HUES64 (cell line): Measurements from ENCODE around the gene CFTR.

Source experiments
- H3K27ac ChIP-seq: 2 replicates; pipeline ENCODE4 v1.7.0; 2013; ENCODE audit warnings: low read depth, low read length, inconsistent platforms
- H3K27me3 ChIP-seq: 2 replicates; pipeline ENCODE4 v1.6.1; 2013; ENCODE audit warnings: mild to moderate bottlenecking, low read length; ENCODE audit not compliant: insufficient read depth
- H3K36me3 ChIP-seq: 2 replicates; pipeline ENCODE4 v1.6.1; 2013; ENCODE audit warnings: mild to moderate bottlenecking, low read length; ENCODE audit not compliant: insufficient read depth
- H3K4me1 ChIP-seq: 2 replicates; pipeline ENCODE4 v1.6.1; 2013; ENCODE audit warnings: mild to moderate bottlenecking, low read length, moderate library complexity; ENCODE audit not compliant: insufficient read depth
- H3K4me3 ChIP-seq: 2 replicates; pipeline ENCODE4 v1.5.1; 2013; ENCODE audit warnings: mild to moderate bottlenecking, low read length, moderate library complexity
- H3K9ac ChIP-seq: 2 replicates; pipeline ENCODE4 v1.6.1; 2013; ENCODE audit warnings: mild to moderate bottlenecking, low read depth, low read length
- H3K9me3 ChIP-seq: 2 replicates; pipeline ENCODE4 v1.6.1; 2013; ENCODE audit warnings: low read depth, low read length; ENCODE audit not compliant: insufficient read depth
- WGBS: fragments of 150-250, 120-280 bp; methylation state at CpG from one replicate; pipeline ENCODE4 v1.1.7; 2013; ENCODE audit warnings: missing lambda C conversion rate; 5-methylcytosine and 5-hydroxymethylcytosine counted together

CFTR gene

DNA sequence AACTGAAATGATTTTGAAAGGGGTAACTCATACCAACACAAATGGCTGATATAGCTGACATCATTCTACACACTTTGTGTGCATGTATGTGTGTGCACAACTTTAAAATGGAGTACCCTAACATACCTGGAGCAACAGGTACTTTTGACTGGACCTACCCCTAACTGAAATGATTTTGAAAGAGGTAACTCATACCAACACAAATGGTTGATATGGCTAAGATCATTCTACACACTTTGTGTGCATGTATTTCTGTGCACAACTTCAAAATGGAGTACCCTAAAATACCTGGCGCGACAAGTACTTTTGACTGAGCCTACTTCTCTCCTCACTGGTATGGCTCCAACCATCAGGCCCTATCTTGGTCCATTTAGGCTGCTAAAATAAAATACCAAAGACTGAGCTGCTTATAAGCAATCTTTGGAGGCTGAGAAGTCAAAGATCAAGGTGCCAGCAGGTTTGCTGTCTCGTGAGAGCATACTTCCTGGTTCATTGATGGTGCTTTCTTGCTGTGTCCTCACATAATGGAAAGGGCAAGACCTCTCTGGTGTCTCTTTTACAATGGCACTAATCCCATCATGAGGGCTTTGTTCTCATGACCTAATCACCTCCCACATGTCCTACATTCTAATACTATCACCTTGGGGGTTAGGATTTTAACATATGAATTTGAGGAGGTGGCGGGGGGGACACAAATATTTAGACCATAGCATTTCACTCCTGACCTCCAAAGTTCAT is 173.3 kb downstream of the CFTR start:
- Histone ChIP-seq H3K4me1 (peaks cover 9% of the 10 kb centered on the region), H3K27ac (peak overlapping the region; percentile 91; the same call in 1 of the 2 replicates), H3K36me3 (no peaks in the 10 kb centered on the region), H3K4me3 (no peak overlapping the region), H3K27me3 (no peaks in the 10 kb centered on the region), H3K9ac (no peak overlapping the region), H3K9me3 (no peaks in the 10 kb centered on the region)
- 59% methylated on average over 4 of the region's 4 CpGs for WGBS

DNA sequence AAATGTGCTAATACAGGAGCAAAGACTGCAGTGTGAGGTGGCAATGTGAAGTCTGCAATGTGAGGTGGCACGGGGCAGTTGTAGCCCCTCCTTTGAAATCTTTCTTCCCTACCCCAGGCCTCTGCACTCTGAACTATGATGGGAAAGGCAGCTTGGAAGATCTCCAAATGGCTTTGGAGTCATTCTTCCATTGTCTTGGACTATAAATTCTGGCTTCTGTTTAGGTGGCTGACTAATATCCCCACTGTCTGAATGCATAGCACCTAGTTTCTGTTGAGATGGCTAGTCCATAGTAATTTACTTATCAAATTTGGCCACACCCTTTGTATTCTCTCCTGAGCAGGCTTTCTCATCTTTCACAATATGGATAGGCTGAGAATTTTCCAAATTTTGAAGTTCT is 175.0 kb downstream of the CFTR start:
- H3K9me3 ChIP-seq = no peaks in the 10 kb centered on the region
- H3K4me3 ChIP-seq = no peak overlapping the region
- WGBS = 100% methylated on average over 1 of the region's 1 CpG
- no peaks in the 10 kb centered on the region for H3K36me3 ChIP-seq
- H3K27ac ChIP-seq = no peak overlapping the region
- no peaks in the 10 kb centered on the region for H3K27me3 ChIP-seq
- H3K4me1 ChIP-seq = peaks cover 9% of the 10 kb centered on the region
- no peak overlapping the region for H3K9ac ChIP-seq

DNA sequence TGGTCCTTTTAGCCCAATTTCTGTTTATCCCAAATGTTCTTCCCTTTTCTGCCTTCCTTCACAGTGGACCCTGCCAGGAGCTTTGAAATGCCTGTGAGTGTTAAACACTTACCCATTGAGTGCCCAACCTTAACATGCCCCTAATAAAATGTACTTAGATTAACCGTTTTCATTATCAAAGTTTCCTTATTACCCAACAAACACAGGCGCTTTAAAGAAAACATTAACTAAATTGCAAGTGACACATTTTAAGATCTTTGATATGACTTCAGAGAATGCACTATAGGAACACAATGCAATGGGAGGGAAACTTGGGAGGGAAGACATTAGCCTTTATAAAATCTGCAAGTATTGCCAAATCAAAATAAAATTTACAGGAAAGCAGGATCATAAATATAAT is 177.0 kb downstream of the CFTR start:
- Histone ChIP-seq H3K4me3 (no peak overlapping the region), H3K36me3 (no peaks in the 10 kb centered on the region), H3K4me1 (peaks cover 9% of the 10 kb centered on the region), H3K9ac (no peak overlapping the region), H3K27ac (no peak overlapping the region), H3K27me3 (no peaks in the 10 kb centered on the region), H3K9me3 (no peaks in the 10 kb centered on the region)
- WGBS = 87% methylated on average over 2 of the region's 2 CpGs

DNA sequence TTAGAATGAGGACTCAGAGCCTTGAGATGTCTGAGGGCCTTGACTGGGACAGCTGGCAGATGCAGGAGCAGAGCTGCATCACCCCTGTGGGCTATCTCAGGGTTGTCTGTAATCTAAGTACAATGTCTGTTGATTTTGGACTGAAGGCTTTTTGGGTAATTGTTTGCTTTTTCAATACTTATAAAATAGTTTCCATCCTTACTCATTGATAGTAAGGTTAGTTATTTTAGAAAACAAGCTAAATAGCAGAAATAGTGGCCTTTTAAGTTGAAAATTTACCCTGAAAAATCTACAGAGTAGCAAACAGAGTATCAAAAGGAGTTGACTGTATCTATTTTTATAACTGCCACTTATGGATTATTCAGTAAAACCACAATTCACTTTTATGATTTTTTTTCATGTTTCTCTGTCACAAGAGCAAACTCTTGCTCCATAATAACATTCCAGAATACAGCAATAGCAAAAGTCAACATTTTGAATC is 179.7 kb downstream of the CFTR start:
- Histone ChIP-seq H3K9me3 (no peaks in the 10 kb centered on the region), H3K27ac (no peak overlapping the region), H3K9ac (no peak overlapping the region)

DNA sequence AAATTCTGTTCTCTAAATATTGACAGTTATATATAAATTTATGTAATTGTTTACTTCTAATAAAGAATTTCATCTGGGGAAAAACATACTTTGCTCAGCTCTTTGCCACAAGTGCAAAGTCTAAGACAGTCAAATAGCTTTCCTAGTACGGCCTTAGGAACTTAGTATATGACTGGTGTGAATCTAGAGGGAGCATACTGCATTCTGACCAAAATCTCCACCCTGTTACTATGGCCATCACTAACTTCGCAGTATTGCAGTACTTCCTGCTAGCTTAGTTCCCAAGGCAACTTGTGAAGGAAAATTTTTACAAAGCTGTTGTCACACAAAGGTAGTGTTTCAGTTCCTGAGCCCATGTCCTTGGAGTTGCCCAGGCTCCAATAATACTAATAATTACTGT is 181.5 kb downstream of the CFTR start:
- Histone ChIP-seq H3K36me3 (no peaks in the 10 kb centered on the region), H3K27ac (no peak overlapping the region), H3K9me3 (no peaks in the 10 kb centered on the region), H3K4me3 (no peak overlapping the region), H3K9ac (no peak overlapping the region), H3K4me1 (no peaks in the 10 kb centered on the region), H3K27me3 (no peaks in the 10 kb centered on the region)
- 95% methylated on average over 2 of the region's 2 CpGs for WGBS

More for the DNA sequence above, 179.7 kb downstream of the CFTR start:
- Histone ChIP-seq H3K36me3 (no peaks in the 10 kb centered on the region), H3K4me1 (no peaks in the 10 kb centered on the region), H3K27me3 (no peaks in the 10 kb centered on the region), H3K4me3 (no peak overlapping the region)

DNA sequence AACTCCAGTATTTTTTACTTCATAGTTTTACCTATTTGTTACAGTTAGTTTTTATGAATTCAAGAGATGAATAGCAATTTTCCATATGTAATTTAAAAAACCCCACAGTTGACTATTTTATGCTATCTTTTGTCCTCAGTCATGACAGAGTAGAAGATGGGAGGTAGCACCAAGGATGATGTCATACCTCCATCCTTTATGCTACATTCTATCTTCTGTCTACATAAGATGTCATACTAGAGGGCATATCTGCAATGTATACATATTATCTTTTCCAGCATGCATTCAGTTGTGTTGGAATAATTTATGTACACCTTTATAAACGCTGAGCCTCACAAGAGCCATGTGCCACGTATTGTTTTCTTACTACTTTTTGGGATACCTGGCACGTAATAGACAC is 184.2 kb downstream of the CFTR start:
- Histone ChIP-seq H3K9me3 (no peaks in the 10 kb centered on the region), H3K4me3 (no peak overlapping the region), H3K4me1 (no peaks in the 10 kb centered on the region), H3K27ac (no peak overlapping the region), H3K27me3 (no peaks in the 10 kb centered on the region), H3K36me3 (no peaks in the 10 kb centered on the region), H3K9ac (no peak overlapping the region)
- 100% methylated on average over 3 of the region's 3 CpGs for WGBS

DNA sequence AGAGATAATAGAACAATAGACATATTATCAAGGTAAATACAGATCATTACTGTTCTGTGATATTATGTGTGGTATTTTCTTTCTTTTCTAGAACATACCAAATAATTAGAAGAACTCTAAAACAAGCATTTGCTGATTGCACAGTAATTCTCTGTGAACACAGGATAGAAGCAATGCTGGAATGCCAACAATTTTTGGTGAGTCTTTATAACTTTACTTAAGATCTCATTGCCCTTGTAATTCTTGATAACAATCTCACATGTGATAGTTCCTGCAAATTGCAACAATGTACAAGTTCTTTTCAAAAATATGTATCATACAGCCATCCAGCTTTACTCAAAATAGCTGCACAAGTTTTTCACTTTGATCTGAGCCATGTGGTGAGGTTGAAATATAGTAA is 185.5 kb downstream of the CFTR start:
- Histone ChIP-seq H3K9me3 (no peaks in the 10 kb centered on the region), H3K4me3 (no peak overlapping the region), H3K9ac (no peak overlapping the region), H3K27me3 (no peaks in the 10 kb centered on the region), H3K4me1 (0 out of 2 replicates have a peak, but pooled peaks cover under 1% of the 10 kb centered on the region), H3K36me3 (no peaks in the 10 kb centered on the region), H3K27ac (no peak overlapping the region)

DNA sequence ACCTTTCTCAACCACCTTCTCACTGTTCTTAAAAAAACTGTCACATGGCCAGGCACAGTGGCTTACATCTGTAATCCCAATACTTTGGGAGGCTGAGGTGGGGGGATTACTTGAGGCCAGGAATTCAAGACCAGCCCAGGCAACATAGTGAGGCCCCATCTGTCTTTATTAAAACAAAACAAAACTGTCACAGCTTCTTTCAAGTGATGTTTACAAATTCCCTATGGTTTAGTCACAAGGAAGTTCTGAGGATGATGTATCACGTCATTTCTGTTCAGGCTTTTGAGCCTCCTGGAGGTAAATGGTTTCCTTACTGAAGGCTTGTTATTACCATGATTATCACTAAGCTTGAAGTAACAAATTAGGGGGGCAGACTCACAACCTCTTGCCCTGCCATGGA is 186.2 kb downstream of the CFTR start:
- H3K27ac ChIP-seq = no peak overlapping the region
- 0 out of 2 replicates have a peak, but pooled peaks cover 4% of the 10 kb centered on the region for H3K4me1 ChIP-seq
- no peaks in the 10 kb centered on the region for H3K9me3 ChIP-seq
- H3K36me3 ChIP-seq = no peaks in the 10 kb centered on the region
- WGBS = 93% methylated on average over 1 of the region's 1 CpG
- no peak overlapping the region for H3K9ac ChIP-seq
- H3K27me3 ChIP-seq = no peaks in the 10 kb centered on the region
- H3K4me3 ChIP-seq = no peak overlapping the region

DNA sequence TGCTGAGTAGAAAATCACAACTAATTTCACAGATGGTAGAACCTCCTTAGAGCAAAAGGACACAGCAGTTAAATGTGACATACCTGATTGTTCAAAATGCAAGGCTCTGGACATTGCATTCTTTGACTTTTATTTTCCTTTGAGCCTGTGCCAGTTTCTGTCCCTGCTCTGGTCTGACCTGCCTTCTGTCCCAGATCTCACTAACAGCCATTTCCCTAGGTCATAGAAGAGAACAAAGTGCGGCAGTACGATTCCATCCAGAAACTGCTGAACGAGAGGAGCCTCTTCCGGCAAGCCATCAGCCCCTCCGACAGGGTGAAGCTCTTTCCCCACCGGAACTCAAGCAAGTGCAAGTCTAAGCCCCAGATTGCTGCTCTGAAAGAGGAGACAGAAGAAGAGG is 186.9 kb downstream of the CFTR start:
- Histone ChIP-seq H3K36me3 (no peaks in the 10 kb centered on the region), H3K9ac (no peak overlapping the region), H3K27me3 (no peaks in the 10 kb centered on the region), H3K27ac (no peak overlapping the region), H3K9me3 (no peaks in the 10 kb centered on the region), H3K4me1 (peaks cover 10% of the 10 kb centered on the region), H3K4me3 (no peak overlapping the region)
- 96% methylated on average over 6 of the region's 6 CpGs for WGBS

DNA sequence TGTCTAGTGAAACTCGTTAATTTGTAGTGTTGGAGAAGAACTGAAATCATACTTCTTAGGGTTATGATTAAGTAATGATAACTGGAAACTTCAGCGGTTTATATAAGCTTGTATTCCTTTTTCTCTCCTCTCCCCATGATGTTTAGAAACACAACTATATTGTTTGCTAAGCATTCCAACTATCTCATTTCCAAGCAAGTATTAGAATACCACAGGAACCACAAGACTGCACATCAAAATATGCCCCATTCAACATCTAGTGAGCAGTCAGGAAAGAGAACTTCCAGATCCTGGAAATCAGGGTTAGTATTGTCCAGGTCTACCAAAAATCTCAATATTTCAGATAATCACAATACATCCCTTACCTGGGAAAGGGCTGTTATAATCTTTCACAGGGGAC is 187.6 kb downstream of the CFTR start:
- WGBS = 90% methylated on average over 2 of the region's 2 CpGs
- H3K36me3 ChIP-seq = no peaks in the 10 kb centered on the region
- H3K4me3 ChIP-seq = no peak overlapping the region
- H3K27me3 ChIP-seq = no peaks in the 10 kb centered on the region
- H3K9ac ChIP-seq = no peak overlapping the region
- no peak overlapping the region for H3K27ac ChIP-seq
- H3K4me1 ChIP-seq = peaks cover 18% of the 10 kb centered on the region
- no peaks in the 10 kb centered on the region for H3K9me3 ChIP-seq

DNA sequence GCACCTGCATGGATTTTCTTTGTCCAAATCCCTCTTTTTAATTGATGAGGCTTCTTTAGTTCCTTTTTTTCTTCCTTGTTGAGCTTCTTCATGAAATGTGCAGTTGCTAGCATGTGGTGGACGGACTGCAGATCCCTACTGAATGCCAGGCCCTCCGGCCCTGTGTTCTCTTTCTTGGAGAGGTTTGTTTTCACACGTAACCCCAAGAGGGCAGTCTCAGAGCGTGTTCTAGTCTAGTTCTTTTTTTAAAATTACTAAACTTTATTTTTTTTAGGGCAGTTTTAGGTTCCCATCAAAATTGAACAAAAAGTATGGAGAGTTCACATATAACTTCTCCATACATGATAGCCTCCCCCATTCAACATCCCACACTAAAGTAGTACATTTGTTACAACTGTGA is 190.0 kb downstream of the CFTR start:
- Histone ChIP-seq H3K27ac (no peak overlapping the region), H3K4me3 (no peak overlapping the region), H3K9ac (no peak overlapping the region), H3K4me1 (peaks cover 33% of the 10 kb centered on the region), H3K27me3 (no peaks in the 10 kb centered on the region), H3K36me3 (no peaks in the 10 kb centered on the region), H3K9me3 (no peaks in the 10 kb centered on the region)
- whole genome bisulfite sequencing = 88% methylated on average over 2 of the region's 4 CpGs

DNA sequence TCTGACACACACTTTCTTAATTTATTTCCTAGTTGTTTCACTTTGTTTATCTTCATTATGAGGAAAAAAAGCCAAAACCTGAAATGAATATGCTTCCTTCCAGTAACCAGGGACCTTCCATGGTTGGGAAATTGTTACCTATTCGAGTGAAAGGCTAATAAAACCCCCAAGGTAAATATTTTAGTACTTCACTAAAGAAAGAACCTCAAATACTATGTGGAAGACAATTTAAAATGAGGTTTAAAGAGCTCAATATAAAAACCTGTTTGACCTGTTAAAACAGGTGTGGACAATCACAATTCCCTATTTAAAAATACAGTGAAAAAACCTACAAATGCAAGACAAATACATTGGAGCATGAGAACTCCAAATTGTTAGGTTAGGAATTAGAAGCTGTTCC is 192.6 kb downstream of the CFTR start:
- Histone ChIP-seq H3K9ac (no peak overlapping the region), H3K4me1 (peaks cover 51% of the 10 kb centered on the region), H3K36me3 (no peaks in the 10 kb centered on the region), H3K4me3 (no peak overlapping the region), H3K27me3 (no peaks in the 10 kb centered on the region), H3K9me3 (no peaks in the 10 kb centered on the region), H3K27ac (no peak overlapping the region)
- no CpG with 5 or more reads among the region's 1 CpG for WGBS
